Neuronal stem cell (in vitro differentiated cells): ENCODE results near the gene ATP13A1.
"Not testable (repeated sequence)": the region's sequence is repeated elsewhere in the genome, so short reads cannot be mapped to it uniquely, and the experiment has no call there.

Source experiments
- DNase-seq: peaks from one replicate; pipeline ENCODE4 v3.0.0-alpha.2; 2013; ENCODE audit warnings: low spot score
- H2AFZ ChIP-seq: one replicate; pipeline ENCODE4 v1.6.1; 2013; ENCODE audit warnings: mild to moderate bottlenecking, low read length, inconsistent platforms
- H2AK5ac ChIP-seq: 2 replicates; pipeline ENCODE4 v1.6.1; 2013; ENCODE audit warnings: low read depth, mild to moderate bottlenecking, inconsistent platforms, low read length, moderate library complexity, mixed read lengths
- H2BK120ac ChIP-seq: 2 replicates; pipeline ENCODE4 v1.6.1; 2013; ENCODE audit warnings: low read depth, mild to moderate bottlenecking, inconsistent platforms, low read length, moderate library complexity, mixed read lengths
- H2BK12ac ChIP-seq: one replicate; pipeline ENCODE4 v1.6.1; 2013; ENCODE audit warnings: low read length, inconsistent platforms
- H2BK15ac ChIP-seq: 2 replicates; pipeline ENCODE4 v1.6.1; 2013; ENCODE audit warnings: mild to moderate bottlenecking, low read length, inconsistent platforms, mixed read lengths
- H2BK5ac ChIP-seq: one replicate; pipeline ENCODE4 v1.6.1; 2013; ENCODE audit warnings: inconsistent platforms, mild to moderate bottlenecking, low read length, moderate library complexity
- H3K14ac ChIP-seq: one replicate; pipeline ENCODE4 v1.6.1; 2013; ENCODE audit warnings: low read length, inconsistent platforms
- H3K18ac ChIP-seq: 2 replicates; pipeline ENCODE4 v1.6.1; 2013; ENCODE audit warnings: low read length, inconsistent platforms
- H3K23ac ChIP-seq: 2 replicates; pipeline ENCODE4 v1.6.1; 2013; ENCODE audit warnings: low read depth, mild to moderate bottlenecking, mixed read lengths, low read length, inconsistent platforms; ENCODE audit not compliant: poor library complexity
- H3K27ac ChIP-seq: replicated peaks from 3 replicates; pipeline ENCODE4 v1.5.1; 2013; ENCODE audit warnings: low read length, inconsistent platforms
- H3K27me3 ChIP-seq, 3 experiments: 2 replicates each; pipeline ENCODE4 v1.6.1; 2013; ENCODE audit warnings: low read length in 3 of 3, mild to moderate bottlenecking in 2 of 3, inconsistent platforms in 1 of 3, low read depth in 1 of 3, mixed read lengths in 1 of 3, moderate library complexity in 1 of 3; ENCODE audit not compliant: control insufficient read depth in 3 of 3, insufficient read depth in 3 of 3
- H3K36me3 ChIP-seq, 2 donors: replicated peaks in 1 of 2; 2 replicates each; pipeline ENCODE4 v1.6.1; 2013; ENCODE audit warnings: low read length in 2 of 2; ENCODE audit not compliant: control insufficient read depth in 2 of 2, insufficient read depth in 2 of 2
- H3K4ac ChIP-seq: 2 replicates; pipeline ENCODE4 v1.6.1; 2013; ENCODE audit warnings: inconsistent platforms, mild to moderate bottlenecking, low read length, moderate library complexity
- H3K4me1 ChIP-seq, 2 donors: 1 replicate in 1 of 2; 2 replicates in 1 of 2; pipeline ENCODE4 v1.6.1; 2013; ENCODE audit warnings: low read length in 2 of 2, low read depth in 1 of 2; ENCODE audit not compliant: control insufficient read depth in 2 of 2, insufficient read depth in 1 of 2
- H3K4me2 ChIP-seq: one replicate; pipeline ENCODE4 v1.6.1; 2013; ENCODE audit warnings: mild to moderate bottlenecking, low read length, inconsistent platforms; ENCODE audit not compliant: insufficient read depth, poor library complexity, severe bottlenecking
- H3K4me3 ChIP-seq, 2 donors: 2 replicates each; pipeline ENCODE4 v1.5.1; 2013; ENCODE audit warnings: low read length in 2 of 2, mild to moderate bottlenecking in 2 of 2, inconsistent platforms in 1 of 2, moderate library complexity in 1 of 2
- H3K79me1 ChIP-seq: one replicate; pipeline ENCODE4 v1.6.1; 2013; ENCODE audit warnings: low read depth, mild to moderate bottlenecking, inconsistent platforms, low read length, moderate library complexity
- H3K9ac ChIP-seq: one replicate; pipeline ENCODE4 v1.6.1; 2013; ENCODE audit warnings: mild to moderate bottlenecking, low read depth, low read length, inconsistent platforms; ENCODE audit not compliant: poor library complexity
- H3K9me3 ChIP-seq, 2 donors: replicated peaks in 1 of 2; 2 replicates each; pipeline versions ENCODE3 to v1.6.1; 2013; ENCODE audit warnings: low read length in 2 of 2, mild to moderate bottlenecking in 2 of 2, inconsistent platforms in 1 of 2, low read depth in 1 of 2, mixed read lengths in 1 of 2, moderate library complexity in 1 of 2; ENCODE audit not compliant: control insufficient read depth in 2 of 2, insufficient read depth in 1 of 2
- H4K8ac ChIP-seq: one replicate; pipeline ENCODE4 v1.6.1; 2013; ENCODE audit warnings: low read depth, mild to moderate bottlenecking, inconsistent platforms, low read length, moderate library complexity
- H4K91ac ChIP-seq: one replicate; pipeline ENCODE4 v1.6.1; 2013; ENCODE audit warnings: low read length, low read depth, mild to moderate bottlenecking, inconsistent platforms; ENCODE audit not compliant: poor library complexity
- WGBS, 2 donors: extraction: QIAGEN DNeasy Blood & Tissue Kit; methylation state at CpG; one replicate each; pipeline ENCODE4 v1.1.7; 2013; ENCODE audit warnings: missing lambda C conversion rate in 2 of 2, mixed read lengths in 1 of 2; ENCODE audit not compliant: insufficient read length in 2 of 2, insufficient replicate concordance in 1 of 2; ENCODE audit errors: extremely low coverage in 2 of 2; 5-methylcytosine and 5-hydroxymethylcytosine counted together

ATP13A1 gene

DNA sequence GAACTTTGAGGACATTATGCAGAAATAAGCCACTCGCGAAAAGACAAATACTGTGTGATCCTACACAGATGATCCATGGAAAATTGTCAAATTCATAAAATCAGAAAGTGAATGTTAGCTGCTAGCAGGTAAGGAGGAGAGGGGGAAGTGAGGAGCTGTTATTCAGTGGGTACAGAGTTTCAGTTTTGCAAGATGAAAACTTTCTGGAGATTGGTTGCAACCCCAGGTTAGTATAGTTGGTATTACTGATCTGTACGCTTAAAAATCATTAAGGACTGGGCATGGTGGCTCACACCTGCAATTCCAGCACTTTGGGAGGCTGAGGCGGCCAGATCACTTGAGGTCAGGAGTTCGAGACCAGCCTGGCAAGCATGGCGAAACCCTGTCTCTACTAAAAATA, 23.1 kb upstream of the ATP13A1 start:
- no peak for DNase-seq
- H3K36me3 ChIP-seq, result peaks cover 0 to 13% of the 10 kb centered on the region in 2 donors
- no CpG with 5 or more reads among the region's 6 CpGs for WGBS, 2 donors
- H2BK5ac ChIP-seq, result no peak overlapping the region
- no peak overlapping the region for H2AK5ac ChIP-seq
- no peak overlapping the region for H3K4ac ChIP-seq
- H3K79me1 ChIP-seq, result no peaks in the 10 kb centered on the region
- H3K9me3 ChIP-seq, result peaks cover 4 to 18% of the 10 kb centered on the region in 2 donors
- H2AFZ ChIP-seq, result no peak overlapping the region
- H3K9ac ChIP-seq, result no peak overlapping the region
- H3K4me3 ChIP-seq, result no peak overlapping the region
- no peaks in the 10 kb centered on the region for H3K4me1 ChIP-seq
- H3K27ac ChIP-seq, result no peak overlapping the region
- H2BK120ac ChIP-seq, result no peak overlapping the region
- no peak overlapping the region for H4K91ac ChIP-seq
- no peaks in the 10 kb centered on the region for H3K27me3 ChIP-seq
- no peak overlapping the region for H3K18ac ChIP-seq
- H2BK15ac ChIP-seq, result no peak overlapping the region
- H4K8ac ChIP-seq, result no peak overlapping the region
- H3K14ac ChIP-seq, result no peak overlapping the region
- H2BK12ac ChIP-seq, result no peak overlapping the region
- H3K23ac ChIP-seq, result no peak overlapping the region
- no peak overlapping the region for H3K4me2 ChIP-seq

DNA sequence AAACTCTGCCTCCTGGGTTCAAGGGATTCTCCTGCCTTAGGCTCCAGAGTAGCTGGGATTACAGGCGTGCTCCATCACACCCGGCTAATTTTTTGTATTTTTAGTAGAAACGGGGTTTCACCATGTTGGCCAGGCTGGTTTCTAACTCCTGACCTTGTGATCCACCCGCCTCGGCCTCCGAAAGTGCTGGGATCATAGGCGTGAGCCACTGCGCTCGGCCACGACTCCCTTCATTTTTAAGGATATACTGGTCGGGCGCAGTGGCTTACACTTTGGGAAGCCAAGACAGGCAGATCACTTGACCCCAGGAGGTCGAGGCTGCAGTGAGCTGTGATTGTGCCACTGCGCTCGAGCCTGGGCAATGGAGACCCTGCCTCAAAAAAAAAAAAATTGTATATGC, 22.6 kb upstream of the ATP13A1 start:
- not testable (repeated sequence) for H3K27ac ChIP-seq, H3K79me1 ChIP-seq, H3K4me1 ChIP-seq, H3K23ac ChIP-seq, H2BK15ac ChIP-seq, H2AFZ ChIP-seq, H3K4ac ChIP-seq, H2AK5ac ChIP-seq, H3K9ac ChIP-seq, DNase-seq, H3K18ac ChIP-seq, H3K4me3 ChIP-seq, H3K14ac ChIP-seq, H4K8ac ChIP-seq, H2BK12ac ChIP-seq, H3K27me3 ChIP-seq, H4K91ac ChIP-seq, H2BK5ac ChIP-seq, H2BK120ac ChIP-seq, H3K4me2 ChIP-seq
- H3K36me3 ChIP-seq, result peaks cover 2 to 17% of the 10 kb centered on the region in 2 donors
- WGBS, 2 donors, result no CpG with 5 or more reads among the region's 15 CpGs
- H3K9me3 ChIP-seq, result peaks cover 4 to 23% of the 10 kb centered on the region in 2 donors

DNA sequence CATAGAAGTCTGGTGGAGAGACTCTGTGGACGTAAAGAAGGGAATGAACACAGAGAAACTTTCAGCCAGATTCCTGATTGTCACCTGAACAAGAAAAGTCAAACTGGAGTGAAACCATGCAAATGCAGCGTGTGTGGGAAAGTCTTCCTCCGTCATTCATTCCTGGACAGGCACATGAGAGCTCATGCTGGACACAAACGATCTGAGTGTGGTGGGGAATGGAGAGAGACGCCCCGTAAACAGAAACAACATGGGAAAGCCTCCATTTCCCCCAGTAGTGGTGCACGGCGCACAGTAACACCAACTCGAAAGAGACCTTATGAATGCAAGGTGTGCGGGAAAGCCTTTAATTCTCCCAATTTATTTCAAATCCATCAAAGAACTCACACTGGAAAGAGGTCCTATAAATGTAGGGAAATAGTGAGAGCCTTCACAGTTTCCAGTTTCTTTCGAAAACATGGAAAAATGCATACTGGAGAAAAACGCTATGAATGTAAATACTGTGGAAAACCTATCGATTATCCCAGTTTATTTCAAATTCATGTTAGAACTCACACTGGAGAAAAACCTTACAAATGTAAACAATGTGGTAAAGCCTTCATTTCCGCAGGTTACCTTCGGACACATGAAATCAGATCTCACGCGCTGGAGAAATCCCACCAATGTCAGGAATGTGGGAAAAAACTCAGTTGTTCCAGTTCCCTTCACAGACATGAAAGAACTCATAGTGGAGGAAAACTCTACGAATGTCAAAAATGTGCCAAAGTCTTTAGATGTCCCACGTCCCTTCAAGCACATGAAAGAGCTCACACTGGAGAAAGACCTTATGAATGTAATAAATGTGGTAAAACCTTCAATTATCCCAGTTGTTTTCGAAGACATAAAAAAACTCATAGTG, 15.9 kb upstream of the ATP13A1 start:
- no peak overlapping the region for H2BK12ac ChIP-seq
- H3K14ac ChIP-seq, result no peak overlapping the region
- no peak overlapping the region for H3K9ac ChIP-seq
- DNase-seq, result no peak
- no peaks in the 10 kb centered on the region for H3K27me3 ChIP-seq
- no peak overlapping the region for H3K23ac ChIP-seq
- H2BK5ac ChIP-seq, result no peak overlapping the region
- H2BK120ac ChIP-seq, result no peak overlapping the region
- no peak overlapping the region for H3K4me2 ChIP-seq
- H3K79me1 ChIP-seq, result no peaks in the 10 kb centered on the region
- H3K9me3 ChIP-seq, result peaks cover 14 to 88% of the 10 kb centered on the region in 2 donors
- no peak overlapping the region for H3K4ac ChIP-seq
- WGBS, 2 donors, result no CpG with 5 or more reads among the region's 20 CpGs
- no peak overlapping the region for H2AFZ ChIP-seq
- no peak overlapping the region for H3K4me3 ChIP-seq
- peaks cover 18 to 83% of the 10 kb centered on the region in 2 donors for H3K36me3 ChIP-seq
- no peaks in the 10 kb centered on the region for H3K4me1 ChIP-seq
- H3K18ac ChIP-seq, result no peak overlapping the region
- H3K27ac ChIP-seq, result no peak overlapping the region
- no peak overlapping the region for H4K91ac ChIP-seq
- no peak overlapping the region for H4K8ac ChIP-seq
- no peak overlapping the region for H2AK5ac ChIP-seq
- no peak overlapping the region for H2BK15ac ChIP-seq

DNA sequence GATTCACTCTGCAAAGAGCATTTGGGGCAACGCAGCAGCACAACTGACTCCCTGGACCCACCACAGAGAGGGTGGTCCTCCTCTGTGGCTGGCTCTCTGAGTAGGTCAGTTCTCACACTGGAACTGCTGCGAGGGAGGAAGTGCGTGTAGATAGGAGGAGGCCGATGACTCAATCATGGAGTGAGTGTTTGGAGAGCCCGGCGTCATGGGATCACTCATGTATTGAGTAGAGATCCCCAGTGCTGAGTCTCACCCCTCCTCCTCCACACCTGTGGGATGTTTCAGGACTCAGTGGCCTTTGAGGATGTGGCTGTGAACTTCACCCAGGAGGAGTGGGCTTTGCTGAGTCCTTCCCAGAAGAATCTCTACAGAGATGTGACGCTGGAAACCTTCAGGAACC, 14.1 kb upstream of the ATP13A1 start:
- no peak overlapping the region for H4K8ac ChIP-seq
- no CpG with 5 or more reads among the region's 7 CpGs for WGBS, 2 donors
- H3K27me3 ChIP-seq, result no peaks in the 10 kb centered on the region
- no peak overlapping the region for H3K18ac ChIP-seq
- no peak overlapping the region for H3K27ac ChIP-seq
- peaks cover 18 to 92% of the 10 kb centered on the region in 2 donors for H3K36me3 ChIP-seq
- H2BK120ac ChIP-seq, result no peak overlapping the region
- H3K23ac ChIP-seq, result no peak overlapping the region
- no peak overlapping the region for H2BK15ac ChIP-seq
- H3K14ac ChIP-seq, result no peak overlapping the region
- no peak overlapping the region for H2BK5ac ChIP-seq
- no peaks in the 10 kb centered on the region for H3K4me1 ChIP-seq
- H3K9me3 ChIP-seq, result peaks cover 12 to 93% of the 10 kb centered on the region in 2 donors
- no peak overlapping the region for H2BK12ac ChIP-seq
- H3K4me3 ChIP-seq, result no peak overlapping the region
- no peaks in the 10 kb centered on the region for H3K79me1 ChIP-seq
- DNase-seq, result no peak
- H2AFZ ChIP-seq, result no peak overlapping the region
- no peak overlapping the region for H3K9ac ChIP-seq
- no peak overlapping the region for H3K4ac ChIP-seq
- H3K4me2 ChIP-seq, result no peak overlapping the region
- H2AK5ac ChIP-seq, result no peak overlapping the region
- H4K91ac ChIP-seq, result no peak overlapping the region
